ENCODE results near the gene DHX9. TPM values are rescaled to one million over a fixed set of nuclear protein-coding genes. Genes with fewer than 3 reads are reported as not detected.

DHX9 gene
- total RNA-seq, 1 experiment from 2014 or later, result 180 TPM

GRCh38 chr1:182794676-182795201, 44.4 kb upstream of the DHX9 start:
- in situ Hi-C loops (cut with HindIII; ENCODE audit: low pct_unique_long_range_greater_than_20kb, low sequenced_read_pairs) (no loop called here), intact Hi-C loops (cut with micrococcal nuclease; ENCODE audit: unreplicated experiment) (no loop called here)
- ChIA-PET POLR2A (no interaction called here), CTCF (no interaction called here)
- BruUV-seq (replicated peaks), result no TSS peak
- Histone ChIP-seq H3K4me3 (ENCODE audit: low read depth in 2 of 2, low read length in 2 of 2) (no peak overlapping the region), H3K27me3 (ENCODE audit: control insufficient read depth, insufficient read depth, low read length) (peaks cover 12% of the 10 kb centered on the region), H3K36me3 (ENCODE audit: control insufficient read depth, insufficient read depth, low read length) (no peaks in the 10 kb centered on the region), H3K4me1 (ENCODE audit: control insufficient read depth, insufficient read depth, low read length) (no peaks in the 10 kb centered on the region), H3K9me3 (ENCODE audit: control insufficient read depth, insufficient read depth, low read depth, low read length) (no peaks in the 10 kb centered on the region), H3K27ac (ENCODE audit: low read length) (no peak overlapping the region)
- ATAC-seq (no peak), DNase-seq (ENCODE audit: low read depth, low spot score) (no peak)
- TF ChIP-seq REST (IDR thresholded peaks at IDR 0.05; ENCODE audit: insufficient read depth in 1 of 2, low read depth in 2 of 2, low read length in 1 of 2), result no peak
- TF ChIP-seq CTCF (IDR thresholded peaks at IDR 0.05), result no peak
- TF ChIP-seq POLR2AphosphoS5 (IDR thresholded peaks at IDR 0.05; ENCODE audit: low read depth, low read length), result no peak
- no peak for TF ChIP-seq SIN3A (IDR thresholded peaks at IDR 0.05; ENCODE audit: borderline replicate concordance, insufficient read depth, low read depth, low read length)
- no peak for TF ChIP-seq TCF7L2 (IDR thresholded peaks at IDR 0.05; ENCODE audit: low read depth, low read length)

GRCh38 chr1:182795563-182796228, 43.5 kb upstream of the DHX9 start:
- ATAC-seq, result no peak
- intact Hi-C loops (cut with micrococcal nuclease; ENCODE audit: unreplicated experiment) (no loop called here), in situ Hi-C loops (cut with HindIII; ENCODE audit: low pct_unique_long_range_greater_than_20kb, low sequenced_read_pairs) (no loop called here)

More at GRCh38 chr1:182795563-182796228, 43.5 kb upstream of the DHX9 start:
- Histone ChIP-seq H3K27me3 (ENCODE audit: control insufficient read depth, insufficient read depth, low read length) (peaks cover 6% of the 10 kb centered on the region), H3K27ac (ENCODE audit: low read length) (no peak overlapping the region), H3K36me3 (ENCODE audit: control insufficient read depth, insufficient read depth, low read length) (no peaks in the 10 kb centered on the region), H3K9me3 (ENCODE audit: control insufficient read depth, insufficient read depth, low read depth, low read length) (no peaks in the 10 kb centered on the region), H3K4me1 (ENCODE audit: control insufficient read depth, insufficient read depth, low read length) (no peaks in the 10 kb centered on the region), H3K4me3 (ENCODE audit: low read depth in 2 of 2, low read length in 2 of 2) (no peak overlapping the region)
- ChIA-PET CTCF (interaction anchor here (0.7 kb wide), 1 partner anchor 203 kb away, joined by 13 read pairs; no protein-coding TSS in a partner anchor), POLR2A (no interaction called here)
- no TSS peak for BruUV-seq (replicated peaks)
- no peak for DNase-seq (ENCODE audit: low read depth, low spot score)
- TF ChIP-seq CTCF (IDR thresholded peaks at IDR 0.05) (no peak), POLR2AphosphoS5 (IDR thresholded peaks at IDR 0.05; ENCODE audit: low read depth, low read length) (no peak), TCF7L2 (IDR thresholded peaks at IDR 0.05; ENCODE audit: low read depth, low read length) (no peak), SIN3A (IDR thresholded peaks at IDR 0.05; ENCODE audit: borderline replicate concordance, insufficient read depth, low read depth, low read length) (no peak), REST (IDR thresholded peaks at IDR 0.05; ENCODE audit: insufficient read depth in 1 of 2, low read depth in 2 of 2, low read length in 1 of 2) (no peak)

All from Panc1 (cell line).